K562 (cell line): Measurements from ENCODE around the gene TPD52L2. TPM values are rescaled to one million over a fixed set of nuclear protein-coding genes. Genes with fewer than 3 reads are reported as not detected.

ENCODE experiments used
- ATAC-seq: fragments of 200-7000 bp; cut with Tn5 transposase; 3 replicates; pipeline ENCODE4 v1.9.1; 2020; ENCODE audit warnings: moderate library complexity
- BruUV-seq: library from RNA; stranded (reverse); fragments of 400-500 nt; replicated peaks from 2 replicates; lab custom pipeline; 2021; lab: Mats Ljungman, UMichigan
- CTCF ChIA-PET: fragments of 300-600 bp; formaldehyde crosslinking; extraction: SDS; loops from one replicate; lab custom pipeline; 2021; ENCODE audit warnings: low intra/inter-chr PET ratio; lab: Yijun Ruan, JAX
- POLR2A ChIA-PET: fragments of 300-600, 350-650 bp; sonication (Branson Sonifier 250); formaldehyde crosslinking; extraction: SDS; loops from one replicate; lab custom pipeline; 2021; ENCODE audit warnings: antibody characterized with exemption, inconsistent platforms; lab: Yijun Ruan, JAX
- DNase-seq, 4 experiments: peaks; one replicate each; pipeline versions ENCODE4 v3.0.0 to v3.0.0-alpha.2; 2011 to 2018; ENCODE audit warnings: low spot score in 3 of 4, mixed read lengths in 3 of 4; ENCODE audit errors: extremely low read depth in 1 of 4
- FAIRE-seq: peaks from 2 replicates; lab custom pipeline; 2011; peaks lifted over from hg19 to GRCh38; lab: Jason Lieb, UNC
- H2AFZ ChIP-seq: 2 replicates; pipeline ENCODE4 v1.6.0; 2011; ENCODE audit warnings: low read depth, low read length, control low read depth, inconsistent platforms
- H3K27ac ChIP-seq: fragments of 200-600 bp; 3 replicates; pipeline ENCODE4 v1.8.0; 2011; ENCODE audit warnings: low read depth, mild to moderate bottlenecking, control low read depth, inconsistent platforms, low read length, moderate library complexity, mixed read lengths; ENCODE audit errors: extremely low read depth
- H3K27me3 ChIP-seq, 2 experiments: fragments of 300-600 bp in 1 of 2; 2 replicates in 1 of 2; 3 replicates in 1 of 2; pipeline versions ENCODE4 v1.6.0 to v1.8.0; 2011; ENCODE audit warnings: inconsistent platforms in 2 of 2, low read length in 2 of 2, mild to moderate bottlenecking in 1 of 2, mixed read lengths in 1 of 2, moderate library complexity in 1 of 2; ENCODE audit not compliant: control insufficient read depth in 2 of 2, insufficient read depth in 2 of 2
- H3K36me3 ChIP-seq: fragments of 300-600 bp; 3 replicates; pipeline ENCODE4 v1.8.0; 2011; ENCODE audit warnings: mild to moderate bottlenecking, low read length, inconsistent platforms; ENCODE audit not compliant: control insufficient read depth, insufficient read depth
- H3K4me1 ChIP-seq, 2 experiments: fragments of 200-600 bp in 1 of 2; replicated peaks in 1 of 2; 2 replicates in 1 of 2; 3 replicates in 1 of 2; pipeline versions ENCODE4 v1.5.1 to v1.8.0; 2011; ENCODE audit warnings: inconsistent platforms in 2 of 2, low read length in 2 of 2, mild to moderate bottlenecking in 1 of 2, mixed read lengths in 1 of 2, moderate library complexity in 1 of 2; ENCODE audit not compliant: control insufficient read depth in 2 of 2, insufficient read depth in 2 of 2
- H3K4me2 ChIP-seq: 2 replicates; pipeline ENCODE4 v1.6.1; 2011; ENCODE audit warnings: low read length, control low read depth, inconsistent platforms, mixed read lengths; ENCODE audit not compliant: insufficient read depth
- H3K4me3 ChIP-seq: fragments of 200-600 bp; sonication (generic), shearing (Covaris generic); 2 replicates; pipeline ENCODE4 v1.5.1; 2016; ENCODE audit warnings: control low read depth, inconsistent platforms
- H3K79me2 ChIP-seq: fragments of 200-600 bp; 3 replicates; pipeline ENCODE4 v1.8.0; 2011; ENCODE audit warnings: low read length, inconsistent platforms; ENCODE audit not compliant: control insufficient read depth, insufficient read depth
- H3K9ac ChIP-seq, 2 experiments: 2 replicates each; pipeline versions ENCODE4 v1.6.0 to v1.6.1; 2011; ENCODE audit warnings: low read depth in 2 of 2, low read length in 2 of 2, control low read depth in 1 of 2, inconsistent platforms in 1 of 2, mild to moderate bottlenecking in 1 of 2, mixed read lengths in 1 of 2; ENCODE audit not compliant: insufficient read depth in 1 of 2
- H3K9me1 ChIP-seq: one replicate; pipeline ENCODE4 v1.6.0; 2011; ENCODE audit warnings: inconsistent platforms, mild to moderate bottlenecking, low read length, moderate library complexity; ENCODE audit not compliant: control insufficient read depth, insufficient read depth
- H3K9me3 ChIP-seq: replicated peaks from 2 replicates; pipeline ENCODE4 v1.5.1; 2011; ENCODE audit warnings: low read depth, low read length, inconsistent platforms; ENCODE audit not compliant: control insufficient read depth, insufficient read depth
- H4K20me1 ChIP-seq: replicated peaks from 2 replicates; pipeline ENCODE4 v1.6.1; 2011; ENCODE audit warnings: low read length, inconsistent platforms, mixed read lengths; ENCODE audit not compliant: control insufficient read depth, insufficient read depth
- CCNT2 ChIP-seq: IDR thresholded peaks from 2 replicates; pipeline ENCODE4 v1.6.1; 2011; ENCODE audit warnings: borderline replicate concordance, low read depth, mild to moderate bottlenecking, moderate library complexity, mixed read lengths, low read length; ENCODE audit not compliant: insufficient read length; ENCODE audit errors: extremely low read depth
- E4F1 ChIP-seq: fragments of 250-450 bp; sonication (Bioruptor Pico); IDR thresholded peaks from 2 replicates; pipeline ENCODE4 v1.5.0; 2021; ENCODE audit warnings: mild to moderate bottlenecking, borderline replicate concordance
- HDAC1 ChIP-seq, 2 experiments: fragments of 450-650 bp; IDR thresholded peaks; 2 replicates each; pipeline ENCODE4 v1.6.1; 2016 to 2017; ENCODE audit warnings: inconsistent platforms in 1 of 2, mild to moderate bottlenecking in 1 of 2, moderate library complexity in 1 of 2
- MTF1 ChIP-seq: fragments of 250-450 bp; sonication (Bioruptor Pico); IDR thresholded peaks from 2 replicates; pipeline ENCODE4 v1.9.0; 2021; ENCODE audit warnings: moderate library complexity, mild to moderate bottlenecking, inconsistent platforms, borderline replicate concordance
- POLR2G ChIP-seq: fragments of 200-400 bp; formaldehyde crosslinking; IDR thresholded peaks from 2 replicates; pipeline ENCODE4 v1.6.1; 2017; ENCODE audit warnings: low read depth, mild to moderate bottlenecking, antibody characterized with exemption, low read length, moderate library complexity
- PTRF ChIP-seq: fragments of 450-650 bp; IDR thresholded peaks from 2 replicates; pipeline ENCODE4 v1.6.1; 2016; ENCODE audit warnings: mild to moderate bottlenecking, missing genetic modification characterization, missing compliant biosample characterization
- RBFOX2 ChIP-seq: fragments of 200-400 bp; formaldehyde crosslinking; IDR thresholded peaks from 2 replicates; pipeline ENCODE4 v1.6.1; 2017; ENCODE audit warnings: low read depth, mild to moderate bottlenecking, low read length, moderate library complexity
- STAT5A ChIP-seq: IDR thresholded peaks from 2 replicates; pipeline ENCODE4 v1.6.1; 2012; ENCODE audit warnings: low read length, inconsistent platforms, borderline replicate concordance
- ZNF12 ChIP-seq: sonication (generic); formaldehyde crosslinking; IDR thresholded peaks from 2 replicates; pipeline ENCODE4 v1.4.0; 2020; ENCODE audit warnings: mild to moderate bottlenecking, missing genetic modification reagents
- ZNF239 ChIP-seq: fragments of 250-450 bp; sonication (Bioruptor Pico); IDR thresholded peaks from 2 replicates; pipeline ENCODE4 v1.4.0; 2020; ENCODE audit warnings: mild to moderate bottlenecking
- ZNF668 ChIP-seq: fragments of 250-450 bp; sonication (Bioruptor Pico); IDR thresholded peaks from 2 replicates; pipeline ENCODE4 v1.8.0; 2022; ENCODE audit warnings: mild to moderate bottlenecking, inconsistent platforms
- WGBS: fragments of 100-300 bp; shearing (Covaris generic); methylation state at CpG from one replicate; pipeline ENCODE4 v1.1.6; 2016; ENCODE audit warnings: low coverage, mixed read lengths; ENCODE audit not compliant: insufficient coverage; ENCODE audit errors: missing lambda C conversion rate; 5-methylcytosine and 5-hydroxymethylcytosine counted together
- in situ Hi-C: fragments of 300-500 bp; cut with MboI; formaldehyde crosslinking; loops from 4 replicates; pipeline ENCODE4 v1.15.0; 2018; ENCODE audit warnings: inconsistent platforms, mixed read lengths
- intact Hi-C: fragments of 100-400 bp; cut with micrococcal nuclease; formaldehyde crosslinking; loops from 2 replicates; pipeline ENCODE4 v1.14.2; 2022
- polyA plus RNA-seq, 8 experiments: library from polyadenylated mRNA; depleted of rRNA in 4 of 8; stranded (reverse) in 5 of 8; unstranded in 3 of 8; fragments of >200 nt; fragmentation: Nextera tagmentation in 2 of 8; fragmentation: Illumina TruSeq in 1 of 8; extraction: Ambion mirVana in 2 of 8; extraction: Trizol in 1 of 8; gene quantifications; 2 replicates each; pipeline versions ENCODE4 v1.2.1 to v1.2.3, GENCODE V29; 2011 to 2014; ENCODE audit warnings: inconsistent platforms in 1 of 8, missing spikeins in 1 of 8
- total RNA-seq, 7 experiments: library from RNA; depleted of rRNA in 6 of 7; stranded (reverse); fragments of >200 nt in 6 of 7; fragmentation: Illumina TruSeq in 2 of 7; extraction: Trizol in 2 of 7; gene quantifications; 2 replicates each; pipeline versions ENCODE4 v1.2.1 to v1.2.3, GENCODE V29; 2011 to 2021; ENCODE audit warnings: low replicate concordance in 1 of 7

Gene TPD52L2
- total and polyA plus RNA-seq, 9 of the 15 experiments (the other 6 are each of a cell fraction or from before 2014, with no cell fraction given): 1.9 to 117 (median 74.6) TPM

- Histone ChIP-seq H3K4me1 (peaks cover 0 to 16% of the 10 kb centered on the region in 2 experiments; a peak in 1 of 5 replicates), H4K20me1 (peaks cover 21% of the 10 kb centered on the region), H3K79me2 (peaks cover 2% of the 10 kb centered on the region; the same call in 1 of the 3 replicates), H3K36me3 (peaks cover 78% of the 10 kb centered on the region; the same call in 2 of the 3 replicates), H3K9ac (no peak overlapping the region), H3K4me3 (no peak overlapping the region), H3K9me1 (no peaks in the 10 kb centered on the region), H3K27me3 (no peaks in the 10 kb centered on the region), H3K27ac (no peak overlapping the region), H3K4me2 (no peak overlapping the region), H3K9me3 (no peaks in the 10 kb centered on the region), H2AFZ (no peak overlapping the region)
- 91% methylated on average over 18 of the region's 19 CpGs for WGBS
- POLR2A ChIA-PET: interaction anchor here (0.8 to 3.1 kb wide), 5 partner anchors 9 to 157 kb away, joined by 4 to 12 read pairs (median 11); partner anchors contain the start of gene TPD52L2
- CTCF ChIA-PET: no interaction called here
- BruUV-seq: no TSS peak
- intact Hi-C loops: no loop called here
- DNase-seq (no peak), FAIRE-seq (no peak), ATAC-seq (no peak; the same call in 2 of the 3 replicates)
- in situ Hi-C loops: no loop called here
- no peak for TF ChIP-seq PTRF (tag)
- no peak for TF ChIP-seq CCNT2
- TF ChIP-seq ZNF668: no peak
- TF ChIP-seq RBFOX2: 0 out of 2 replicates have a peak, but pooled peaks have one; percentile 20
- 0 out of 2 replicates have a peak, but pooled peaks have one; percentile 26 for TF ChIP-seq POLR2G
- no peak for TF ChIP-seq ZNF12
- TF ChIP-seq STAT5A: no peak
- TF ChIP-seq MTF1 (CRISPR knock-in tag): no peak
- no peak for TF ChIP-seq ZNF239
- no peak for TF ChIP-seq E4F1 (CRISPR knock-in tag)
- TF ChIP-seq HDAC1 (IDR thresholded peaks at IDR 0.05): no peak
Observed at GRCh38 chr20:63881451-63882226, 16.6 kb downstream of the TPD52L2 start.
